ENCODE data around the gene KCNA3. TPM values are rescaled to one million over a fixed set of nuclear protein-coding genes. Genes with fewer than 3 reads are reported as not detected.

KCNA3 gene
- total RNA-seq (1 to 10 TPM in 1 of 2 donors, under 1 TPM in 1; 0.23 to 2.2 TPM), polyA plus RNA-seq (under 1 TPM; 0.32 to 0.35 TPM)

DNA sequence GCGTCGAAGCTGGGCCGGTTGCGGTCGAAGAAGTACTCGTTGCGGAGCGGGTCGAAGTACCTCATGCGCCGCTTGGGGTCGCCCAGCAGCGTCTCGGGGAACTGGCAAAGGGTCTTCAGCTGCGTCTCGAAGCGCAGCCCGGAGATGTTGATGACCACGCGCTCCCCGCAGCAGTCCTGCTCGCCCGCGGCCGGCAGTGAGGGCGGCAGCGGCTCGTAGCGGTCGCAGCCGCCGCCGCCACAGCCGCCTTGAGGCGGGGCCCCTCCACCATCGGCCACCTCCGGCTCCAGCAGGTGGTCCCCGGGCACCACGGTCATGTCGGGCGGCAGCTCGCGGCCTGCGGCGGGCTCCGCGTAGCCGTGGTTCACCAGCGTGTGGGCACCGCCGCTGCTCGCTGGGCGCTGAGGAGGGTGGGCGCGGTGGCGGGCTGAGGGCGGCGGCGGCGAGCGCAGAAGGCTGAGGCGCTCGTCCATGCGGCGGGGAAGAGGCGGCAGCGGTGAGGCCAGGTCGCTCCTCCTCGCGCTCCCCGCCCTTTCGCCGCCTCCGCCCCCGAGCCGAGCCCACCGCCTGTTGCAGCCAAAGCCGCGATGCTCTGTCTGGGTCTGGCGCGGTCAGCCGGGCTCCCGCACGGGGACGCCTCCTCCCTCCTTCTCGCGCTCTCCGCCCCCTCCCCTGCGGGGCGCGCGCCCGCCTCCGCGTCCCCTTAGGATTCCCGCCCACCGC lies at the start of gene KCNA3:
Gene KCNA3, minus strand, starts transcription at position 604 of the 723 bp plus-strand sequence. Its CDS starts 131 bp downstream, at position 473.
- H3K27ac ChIP-seq (ENCODE audit: low read depth in 1 of 2, low read length in 2 of 2) = peak within 1 kb of the TSS in 1 of 2 donors; percentile 57
- no peaks in the 10 kb centered on the region for H3K36me3 ChIP-seq (ENCODE audit: control insufficient read depth in 4 of 4, insufficient read depth in 3 of 4, low read depth in 1 of 4, low read length in 3 of 4)
- peaks cover 0 to 11% (median 6%) of the 10 kb centered on the region in 4 donors for H3K4me1 ChIP-seq (ENCODE audit: control insufficient read depth in 4 of 4, insufficient read depth in 4 of 4, low read length in 3 of 4)
- DNase-seq (ENCODE audit: low spot score) = no peak
- no peak within 1 kb of the TSS for H3K9ac ChIP-seq (ENCODE audit: low read depth in 1 of 2, low read length in 2 of 2)
- peak within 1 kb of the TSS; percentile 41 to 50 (median 48) for H3K4me3 ChIP-seq (ENCODE audit: low read depth in 1 of 3, low read length in 3 of 3)
- 4% methylated on average over 97 of the region's 97 CpGs for WGBS
- H3K9me3 ChIP-seq (ENCODE audit: control insufficient read depth in 4 of 4, low read length in 3 of 4) = peaks cover 0 to 15% (median 5%) of the 10 kb centered on the region in 4 donors
- peaks cover 0 to 16% (median 5%) of the 10 kb centered on the region in 4 donors for H3K27me3 ChIP-seq (ENCODE audit: control insufficient read depth in 4 of 4, insufficient read depth in 4 of 4, low read length in 3 of 4)
- TF ChIP-seq RXRA (IDR thresholded peaks at IDR 0.05) (no peak), EGR1 (IDR thresholded peaks at IDR 0.05; ENCODE audit: low read depth in 2 of 2) (no peak), SP1 (IDR thresholded peaks at IDR 0.05) (no peak), FOXA1 (IDR thresholded peaks at IDR 0.05) (no peak), FOXA2 (IDR thresholded peaks at IDR 0.05) (no peak), TAF1 (conservative IDR thresholded peaks at IDR 0.05) (no peak), HNF4A (conservative IDR thresholded peaks at IDR 0.05) (no peak), NR2F2 (IDR thresholded peaks at IDR 0.05) (no peak), RAD21 (IDR thresholded peaks at IDR 0.05) (no peak), HNF4G (IDR thresholded peaks at IDR 0.05) (no peak), JUND (IDR thresholded peaks at IDR 0.05) (no peak), GABPA (IDR thresholded peaks at IDR 0.05 in 1 of 2, conservative IDR thresholded peaks at IDR 0.05 in 1 of 2) (no peak), YY1 (IDR thresholded peaks at IDR 0.05) (no peak)
- TF ChIP-seq, protein P1, sequence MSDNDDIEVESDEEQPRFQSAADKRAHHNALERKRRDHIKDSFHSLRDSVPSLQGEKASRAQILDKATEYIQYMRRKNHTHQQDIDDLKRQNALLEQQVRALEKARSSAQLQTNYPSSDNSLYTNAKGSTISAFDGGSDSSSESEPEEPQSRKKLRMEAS (IDR thresholded peaks at IDR 0.05) = no peak
- TF ChIP-seq, protein P2, sequence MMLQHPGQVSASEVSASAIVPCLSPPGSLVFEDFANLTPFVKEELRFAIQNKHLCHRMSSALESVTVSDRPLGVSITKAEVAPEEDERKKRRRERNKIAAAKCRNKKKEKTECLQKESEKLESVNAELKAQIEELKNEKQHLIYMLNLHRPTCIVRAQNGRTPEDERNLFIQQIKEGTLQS (IDR thresholded peaks at IDR 0.05) = no peak
- TF ChIP-seq, protein P3, sequence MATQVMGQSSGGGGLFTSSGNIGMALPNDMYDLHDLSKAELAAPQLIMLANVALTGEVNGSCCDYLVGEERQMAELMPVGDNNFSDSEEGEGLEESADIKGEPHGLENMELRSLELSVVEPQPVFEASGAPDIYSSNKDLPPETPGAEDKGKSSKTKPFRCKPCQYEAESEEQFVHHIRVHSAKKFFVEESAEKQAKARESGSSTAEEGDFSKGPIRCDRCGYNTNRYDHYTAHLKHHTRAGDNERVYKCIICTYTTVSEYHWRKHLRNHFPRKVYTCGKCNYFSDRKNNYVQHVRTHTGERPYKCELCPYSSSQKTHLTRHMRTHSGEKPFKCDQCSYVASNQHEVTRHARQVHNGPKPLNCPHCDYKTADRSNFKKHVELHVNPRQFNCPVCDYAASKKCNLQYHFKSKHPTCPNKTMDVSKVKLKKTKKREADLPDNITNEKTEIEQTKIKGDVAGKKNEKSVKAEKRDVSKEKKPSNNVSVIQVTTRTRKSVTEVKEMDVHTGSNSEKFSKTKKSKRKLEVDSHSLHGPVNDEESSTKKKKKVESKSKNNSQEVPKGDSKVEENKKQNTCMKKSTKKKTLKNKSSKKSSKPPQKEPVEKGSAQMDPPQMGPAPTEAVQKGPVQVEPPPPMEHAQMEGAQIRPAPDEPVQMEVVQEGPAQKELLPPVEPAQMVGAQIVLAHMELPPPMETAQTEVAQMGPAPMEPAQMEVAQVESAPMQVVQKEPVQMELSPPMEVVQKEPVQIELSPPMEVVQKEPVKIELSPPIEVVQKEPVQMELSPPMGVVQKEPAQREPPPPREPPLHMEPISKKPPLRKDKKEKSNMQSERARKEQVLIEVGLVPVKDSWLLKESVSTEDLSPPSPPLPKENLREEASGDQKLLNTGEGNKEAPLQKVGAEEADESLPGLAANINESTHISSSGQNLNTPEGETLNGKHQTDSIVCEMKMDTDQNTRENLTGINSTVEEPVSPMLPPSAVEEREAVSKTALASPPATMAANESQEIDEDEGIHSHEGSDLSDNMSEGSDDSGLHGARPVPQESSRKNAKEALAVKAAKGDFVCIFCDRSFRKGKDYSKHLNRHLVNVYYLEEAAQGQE (IDR thresholded peaks at IDR 0.05) = no peak
- TF ChIP-seq, protein P4, sequence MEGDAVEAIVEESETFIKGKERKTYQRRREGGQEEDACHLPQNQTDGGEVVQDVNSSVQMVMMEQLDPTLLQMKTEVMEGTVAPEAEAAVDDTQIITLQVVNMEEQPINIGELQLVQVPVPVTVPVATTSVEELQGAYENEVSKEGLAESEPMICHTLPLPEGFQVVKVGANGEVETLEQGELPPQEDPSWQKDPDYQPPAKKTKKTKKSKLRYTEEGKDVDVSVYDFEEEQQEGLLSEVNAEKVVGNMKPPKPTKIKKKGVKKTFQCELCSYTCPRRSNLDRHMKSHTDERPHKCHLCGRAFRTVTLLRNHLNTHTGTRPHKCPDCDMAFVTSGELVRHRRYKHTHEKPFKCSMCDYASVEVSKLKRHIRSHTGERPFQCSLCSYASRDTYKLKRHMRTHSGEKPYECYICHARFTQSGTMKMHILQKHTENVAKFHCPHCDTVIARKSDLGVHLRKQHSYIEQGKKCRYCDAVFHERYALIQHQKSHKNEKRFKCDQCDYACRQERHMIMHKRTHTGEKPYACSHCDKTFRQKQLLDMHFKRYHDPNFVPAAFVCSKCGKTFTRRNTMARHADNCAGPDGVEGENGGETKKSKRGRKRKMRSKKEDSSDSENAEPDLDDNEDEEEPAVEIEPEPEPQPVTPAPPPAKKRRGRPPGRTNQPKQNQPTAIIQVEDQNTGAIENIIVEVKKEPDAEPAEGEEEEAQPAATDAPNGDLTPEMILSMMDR (IDR thresholded peaks at IDR 0.05; ENCODE audit: low read depth, low read length, missing input control) = no peak
- TF ChIP-seq, protein P5, sequence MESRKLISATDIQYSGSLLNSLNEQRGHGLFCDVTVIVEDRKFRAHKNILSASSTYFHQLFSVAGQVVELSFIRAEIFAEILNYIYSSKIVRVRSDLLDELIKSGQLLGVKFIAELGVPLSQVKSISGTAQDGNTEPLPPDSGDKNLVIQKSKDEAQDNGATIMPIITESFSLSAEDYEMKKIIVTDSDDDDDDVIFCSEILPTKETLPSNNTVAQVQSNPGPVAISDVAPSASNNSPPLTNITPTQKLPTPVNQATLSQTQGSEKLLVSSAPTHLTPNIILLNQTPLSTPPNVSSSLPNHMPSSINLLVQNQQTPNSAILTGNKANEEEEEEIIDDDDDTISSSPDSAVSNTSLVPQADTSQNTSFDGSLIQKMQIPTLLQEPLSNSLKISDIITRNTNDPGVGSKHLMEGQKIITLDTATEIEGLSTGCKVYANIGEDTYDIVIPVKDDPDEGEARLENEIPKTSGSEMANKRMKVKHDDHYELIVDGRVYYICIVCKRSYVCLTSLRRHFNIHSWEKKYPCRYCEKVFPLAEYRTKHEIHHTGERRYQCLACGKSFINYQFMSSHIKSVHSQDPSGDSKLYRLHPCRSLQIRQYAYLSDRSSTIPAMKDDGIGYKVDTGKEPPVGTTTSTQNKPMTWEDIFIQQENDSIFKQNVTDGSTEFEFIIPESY (IDR thresholded peaks at IDR 0.05) = no peak
